ENCODE measurements around the gene CDH23.

Gene CDH23

DNA sequence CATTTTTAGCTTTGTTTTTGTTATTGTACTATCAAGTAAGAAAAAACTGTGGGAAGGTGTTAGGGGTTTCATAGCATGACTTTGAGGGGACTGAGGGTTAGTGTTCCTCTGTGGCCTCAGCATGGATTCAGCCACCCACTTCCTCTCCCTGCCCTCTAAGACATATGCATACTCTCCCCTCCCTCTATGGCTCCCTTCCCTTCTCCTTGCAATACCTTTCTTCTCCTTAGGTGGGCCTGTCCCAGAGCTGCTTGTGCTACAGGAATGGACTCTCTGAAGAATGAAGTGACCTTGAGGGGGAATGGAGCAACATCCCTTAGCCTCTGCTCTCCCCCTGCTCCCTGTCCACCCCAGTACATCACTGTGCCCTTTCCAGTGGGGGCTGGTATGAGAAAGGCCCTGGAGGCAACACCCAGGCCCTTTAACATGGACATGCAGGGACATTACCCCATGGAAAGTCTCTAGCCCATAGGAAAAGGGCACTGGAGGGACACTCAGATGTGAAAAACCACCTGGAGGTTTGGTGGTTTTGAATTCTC, 22.4 kb downstream of the CDH23 start:
- no peak for ATAC-seq (ENCODE audit: low read depth)
- TF ChIP-seq, protein P1, sequence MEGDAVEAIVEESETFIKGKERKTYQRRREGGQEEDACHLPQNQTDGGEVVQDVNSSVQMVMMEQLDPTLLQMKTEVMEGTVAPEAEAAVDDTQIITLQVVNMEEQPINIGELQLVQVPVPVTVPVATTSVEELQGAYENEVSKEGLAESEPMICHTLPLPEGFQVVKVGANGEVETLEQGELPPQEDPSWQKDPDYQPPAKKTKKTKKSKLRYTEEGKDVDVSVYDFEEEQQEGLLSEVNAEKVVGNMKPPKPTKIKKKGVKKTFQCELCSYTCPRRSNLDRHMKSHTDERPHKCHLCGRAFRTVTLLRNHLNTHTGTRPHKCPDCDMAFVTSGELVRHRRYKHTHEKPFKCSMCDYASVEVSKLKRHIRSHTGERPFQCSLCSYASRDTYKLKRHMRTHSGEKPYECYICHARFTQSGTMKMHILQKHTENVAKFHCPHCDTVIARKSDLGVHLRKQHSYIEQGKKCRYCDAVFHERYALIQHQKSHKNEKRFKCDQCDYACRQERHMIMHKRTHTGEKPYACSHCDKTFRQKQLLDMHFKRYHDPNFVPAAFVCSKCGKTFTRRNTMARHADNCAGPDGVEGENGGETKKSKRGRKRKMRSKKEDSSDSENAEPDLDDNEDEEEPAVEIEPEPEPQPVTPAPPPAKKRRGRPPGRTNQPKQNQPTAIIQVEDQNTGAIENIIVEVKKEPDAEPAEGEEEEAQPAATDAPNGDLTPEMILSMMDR (IDR thresholded peaks at IDR 0.05; ENCODE audit: poor library complexity, severe bottlenecking): no peak
- H3K27me3 ChIP-seq (ENCODE audit: insufficient read depth, poor library complexity, severe bottlenecking): no peaks in the 10 kb centered on the region
- no peaks in the 10 kb centered on the region for H3K9me3 ChIP-seq (ENCODE audit: severe bottlenecking)
- no peak overlapping the region for H3K4me3 ChIP-seq (ENCODE audit: severe bottlenecking)
- no peaks in the 10 kb centered on the region for H3K36me3 ChIP-seq (ENCODE audit: low read depth)
- H3K4me1 ChIP-seq (ENCODE audit: insufficient read depth, poor library complexity, severe bottlenecking): no peaks in the 10 kb centered on the region
- no peak for DNase-seq (ENCODE audit: low spot score)
- H3K27ac ChIP-seq (ENCODE audit: poor library complexity, severe bottlenecking): no peak overlapping the region

DNA sequence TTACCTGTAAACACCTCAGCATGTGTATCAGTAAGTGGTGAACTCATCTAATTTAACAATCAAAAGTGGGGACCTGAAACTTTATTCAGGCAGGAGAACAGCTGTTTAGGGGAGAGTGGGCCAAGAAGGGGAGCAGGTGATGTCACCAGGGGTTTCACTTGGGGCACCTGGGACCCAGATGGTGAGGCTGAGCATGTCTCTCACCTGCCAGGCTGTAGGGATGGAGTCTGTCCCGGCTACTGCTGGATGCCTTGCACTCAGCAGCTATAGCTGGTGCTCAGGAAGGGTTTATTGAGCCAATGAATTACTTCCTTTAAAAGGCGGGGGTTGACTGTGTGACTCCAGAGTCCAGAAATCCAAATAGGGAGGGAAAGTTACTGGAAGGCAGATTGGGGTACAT, 23.0 kb downstream of the CDH23 start:
- Histone ChIP-seq H3K36me3 (ENCODE audit: low read depth) (no peaks in the 10 kb centered on the region), H3K27ac (ENCODE audit: poor library complexity, severe bottlenecking) (no peak overlapping the region), H3K9me3 (ENCODE audit: severe bottlenecking) (no peaks in the 10 kb centered on the region), H3K4me1 (ENCODE audit: insufficient read depth, poor library complexity, severe bottlenecking) (no peaks in the 10 kb centered on the region), H3K4me3 (ENCODE audit: severe bottlenecking) (no peak overlapping the region), H3K27me3 (ENCODE audit: insufficient read depth, poor library complexity, severe bottlenecking) (no peaks in the 10 kb centered on the region)
- no peak for DNase-seq (ENCODE audit: low spot score)
- ATAC-seq (ENCODE audit: low read depth): no peak
- TF ChIP-seq, protein P1 (IDR thresholded peaks at IDR 0.05; ENCODE audit: poor library complexity, severe bottlenecking): no peak

DNA sequence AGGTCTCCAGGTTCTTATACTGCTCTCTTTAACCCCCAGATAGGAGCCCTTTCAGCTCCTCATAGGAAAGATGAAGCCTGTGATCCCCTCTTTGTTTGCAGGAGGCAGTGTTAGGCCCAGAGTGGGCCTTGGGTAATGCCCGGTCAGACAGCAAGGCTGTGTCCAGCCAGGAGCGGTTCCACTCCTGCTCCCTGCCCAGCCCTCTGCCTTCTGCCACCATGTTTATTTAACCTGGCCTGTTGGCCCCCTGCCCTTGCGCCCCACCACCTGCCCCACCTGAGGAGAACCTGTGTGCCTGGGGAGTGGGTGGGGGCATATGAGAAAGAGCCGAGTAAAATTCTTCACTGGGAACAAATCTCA, 24.3 kb downstream of the CDH23 start:
- TF ChIP-seq, protein P1 (IDR thresholded peaks at IDR 0.05; ENCODE audit: poor library complexity, severe bottlenecking): no peak
- ATAC-seq (ENCODE audit: low read depth) (no peak), DNase-seq (ENCODE audit: low spot score) (no peak)
- H3K4me1 ChIP-seq (ENCODE audit: insufficient read depth, poor library complexity, severe bottlenecking): no peaks in the 10 kb centered on the region
- no peaks in the 10 kb centered on the region for H3K36me3 ChIP-seq (ENCODE audit: low read depth)
- no peaks in the 10 kb centered on the region for H3K27me3 ChIP-seq (ENCODE audit: insufficient read depth, poor library complexity, severe bottlenecking)
- H3K27ac ChIP-seq (ENCODE audit: poor library complexity, severe bottlenecking): no peak overlapping the region
- no peaks in the 10 kb centered on the region for H3K9me3 ChIP-seq (ENCODE audit: severe bottlenecking)
- no peak overlapping the region for H3K4me3 ChIP-seq (ENCODE audit: severe bottlenecking)

DNA sequence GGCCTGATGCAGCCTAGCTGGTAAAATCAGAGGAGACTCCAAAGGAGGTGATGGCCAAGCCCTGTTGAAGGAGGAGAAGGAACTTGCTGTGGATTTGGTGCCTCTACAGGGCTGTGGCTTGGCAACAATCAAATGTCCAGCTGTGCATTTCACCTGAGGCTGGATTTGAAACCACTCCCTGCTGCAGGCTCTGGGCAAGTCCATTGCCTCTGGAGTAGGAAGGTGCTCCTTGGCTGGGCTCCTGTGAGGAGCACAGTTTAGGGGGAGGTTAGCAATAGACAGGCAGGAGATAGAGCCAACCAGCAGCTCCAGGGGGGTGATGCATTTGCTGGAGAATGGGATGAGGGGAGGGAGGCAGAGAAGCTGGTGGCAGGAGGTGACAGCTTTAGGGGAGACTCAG, 26.5 kb downstream of the CDH23 start:
- ATAC-seq (ENCODE audit: low read depth) (no peak), DNase-seq (ENCODE audit: low spot score) (no peak)
- no peaks in the 10 kb centered on the region for H3K27me3 ChIP-seq (ENCODE audit: insufficient read depth, poor library complexity, severe bottlenecking)
- TF ChIP-seq, protein P1 (IDR thresholded peaks at IDR 0.05; ENCODE audit: poor library complexity, severe bottlenecking): no peak
- no peaks in the 10 kb centered on the region for H3K36me3 ChIP-seq (ENCODE audit: low read depth)
- H3K9me3 ChIP-seq (ENCODE audit: severe bottlenecking): no peaks in the 10 kb centered on the region
- no peak overlapping the region for H3K27ac ChIP-seq (ENCODE audit: poor library complexity, severe bottlenecking)
- H3K4me1 ChIP-seq (ENCODE audit: insufficient read depth, poor library complexity, severe bottlenecking): no peaks in the 10 kb centered on the region
- no peak overlapping the region for H3K4me3 ChIP-seq (ENCODE audit: severe bottlenecking)

DNA sequence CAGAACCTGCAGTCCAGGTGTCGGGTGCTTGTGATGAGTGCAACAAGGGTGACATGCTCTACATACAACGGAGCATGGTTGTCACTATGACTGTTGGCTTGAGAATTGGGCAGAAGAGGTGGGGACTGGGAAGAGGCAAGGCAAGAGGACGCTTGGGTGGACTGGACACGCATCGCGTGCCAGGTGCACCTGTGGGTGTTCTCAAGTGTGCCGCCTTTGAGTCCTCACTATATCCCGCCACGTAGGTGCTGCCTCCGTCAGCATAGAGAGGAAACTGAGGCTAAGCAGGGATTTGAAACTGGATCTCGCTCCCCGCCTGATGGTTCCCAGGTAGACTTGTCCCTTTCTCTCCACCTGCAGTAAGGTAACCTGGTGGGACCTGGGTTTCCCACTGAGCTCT, 27.2 kb downstream of the CDH23 start:
- no peaks in the 10 kb centered on the region for H3K36me3 ChIP-seq (ENCODE audit: low read depth)
- DNase-seq (ENCODE audit: low spot score) (peak; percentile 29), ATAC-seq (ENCODE audit: low read depth) (no peak)
- H3K4me1 ChIP-seq (ENCODE audit: insufficient read depth, poor library complexity, severe bottlenecking): no peaks in the 10 kb centered on the region
- H3K27me3 ChIP-seq (ENCODE audit: insufficient read depth, poor library complexity, severe bottlenecking): no peaks in the 10 kb centered on the region
- TF ChIP-seq, protein P1 (IDR thresholded peaks at IDR 0.05; ENCODE audit: poor library complexity, severe bottlenecking): no peak
- H3K9me3 ChIP-seq (ENCODE audit: severe bottlenecking): no peaks in the 10 kb centered on the region
- H3K27ac ChIP-seq (ENCODE audit: poor library complexity, severe bottlenecking): no peak overlapping the region
- H3K4me3 ChIP-seq (ENCODE audit: severe bottlenecking): no peak overlapping the region
